ENCODE results near the gene NCMAP.

NCMAP gene

GRCh38 chr1:24648919-24649318 is 93.0 kb downstream of the NCMAP start:
- H3K4me3 Mint-ChIP-seq, result no peak overlapping the region
- no peaks in the 10 kb centered on the region for H3K9me3 Mint-ChIP-seq
- H3K27ac Mint-ChIP-seq, result no peak overlapping the region
- DNase-seq (ENCODE audit: low spot score in 2 of 2), result no peak
- ATAC-seq, result no peak
- H3K36me3 Mint-ChIP-seq, result peaks cover 100% of the 10 kb centered on the region
- H3K4me1 Mint-ChIP-seq, result peaks cover 44% of the 10 kb centered on the region

- H3K4me1 Mint-ChIP-seq, result peaks cover 30% of the 10 kb centered on the region
- DNase-seq (ENCODE audit: low spot score in 2 of 2), result no peak
- no peak for ATAC-seq
- no peak overlapping the region for H3K4me3 Mint-ChIP-seq
- peaks cover 100% of the 10 kb centered on the region for H3K36me3 Mint-ChIP-seq
- H3K27ac Mint-ChIP-seq, result no peak overlapping the region
- no peaks in the 10 kb centered on the region for H3K9me3 Mint-ChIP-seq
These were observed 96.5 kb downstream of the NCMAP start for GRCh38 chr1:24652382-24652781.

GRCh38 chr1:24654010-24654409 is 98.1 kb downstream of the NCMAP start:
- Mint-ChIP-seq H3K4me1 (peaks cover 31% of the 10 kb centered on the region), H3K27ac (no peak overlapping the region)

GRCh38 chr1:24656046-24656445 is 100.2 kb downstream of the NCMAP start:
- DNase-seq (ENCODE audit: low spot score in 2 of 2) (no peak), ATAC-seq (no peak)
- Mint-ChIP-seq H3K27ac (peak overlapping the region; percentile 10), H3K36me3 (peaks cover 100% of the 10 kb centered on the region), H3K4me3 (no peak overlapping the region), H3K4me1 (peaks cover 29% of the 10 kb centered on the region), H3K9me3 (no peaks in the 10 kb centered on the region)

More at GRCh38 chr1:24654010-24654409, 98.1 kb downstream of the NCMAP start:
- Mint-ChIP-seq H3K36me3 (peaks cover 100% of the 10 kb centered on the region), H3K4me3 (no peak overlapping the region), H3K9me3 (no peaks in the 10 kb centered on the region)
- ATAC-seq, result no peak
- no peak for DNase-seq (ENCODE audit: low spot score in 2 of 2)

GRCh38 chr1:24657781-24658180 is 101.9 kb downstream of the NCMAP start:
- H3K4me3 Mint-ChIP-seq, result no peak overlapping the region
- peaks cover 25% of the 10 kb centered on the region for H3K4me1 Mint-ChIP-seq
- H3K27ac Mint-ChIP-seq, result peak overlapping the region; percentile 26

More at GRCh38 chr1:24657781-24658180, 101.9 kb downstream of the NCMAP start:
- Mint-ChIP-seq H3K36me3 (peaks cover 100% of the 10 kb centered on the region), H3K9me3 (no peaks in the 10 kb centered on the region)
- no peak for DNase-seq (ENCODE audit: low spot score in 2 of 2)
- ATAC-seq, result no peak
